ENCODE data around the gene PDE11A.

PDE11A gene

GRCh38 chr2:177592945-177593344 is 479.6 kb downstream of the PDE11A start:
- Histone ChIP-seq H3K27me3 (ENCODE audit: insufficient read depth, low read length, poor library complexity) (no peaks in the 10 kb centered on the region), H3K4me3 (ENCODE audit: low read depth in 1 of 2, low read length in 2 of 2) (no peak overlapping the region), H3K9me3 (ENCODE audit: insufficient read depth, low read length, severe bottlenecking) (no peaks in the 10 kb centered on the region), H3K79me2 (ENCODE audit: insufficient read depth, low read length) (no peaks in the 10 kb centered on the region), H3K4me2 (ENCODE audit: insufficient read depth, low read length) (no peak overlapping the region), H3K27ac (ENCODE audit: low read length) (no peak overlapping the region), H3K36me3 (ENCODE audit: insufficient read depth, low read length) (no peaks in the 10 kb centered on the region), H2AFZ (ENCODE audit: low read depth, low read length) (no peak overlapping the region), H4K20me1 (ENCODE audit: insufficient read depth, low read length) (no peaks in the 10 kb centered on the region), H3K4me1 (ENCODE audit: insufficient read depth, low read length) (no peaks in the 10 kb centered on the region), H3K9ac (ENCODE audit: low read depth, low read length) (no peak overlapping the region)
- no peak for TF ChIP-seq EZH2 (IDR thresholded peaks at IDR 0.05; ENCODE audit: borderline replicate concordance, low read depth, low read length, severe bottlenecking)
- no peak for TF ChIP-seq CTCF (IDR thresholded peaks at IDR 0.05; ENCODE audit: borderline replicate concordance, extremely low read depth, low read length, poor library complexity, severe bottlenecking)
- DNase-seq, result no peak
- ATAC-seq (ENCODE audit: insufficient read depth, low read depth), result no peak

- H3K4me1 ChIP-seq (ENCODE audit: insufficient read depth, low read length), result no peaks in the 10 kb centered on the region
- no peaks in the 10 kb centered on the region for H3K36me3 ChIP-seq (ENCODE audit: insufficient read depth, low read length)
- no peak for DNase-seq
- no peak overlapping the region for H2AFZ ChIP-seq (ENCODE audit: low read depth, low read length)
- H3K79me2 ChIP-seq (ENCODE audit: insufficient read depth, low read length), result no peaks in the 10 kb centered on the region
- H3K4me2 ChIP-seq (ENCODE audit: insufficient read depth, low read length), result no peak overlapping the region
- TF ChIP-seq CTCF (IDR thresholded peaks at IDR 0.05; ENCODE audit: borderline replicate concordance, extremely low read depth, low read length, poor library complexity, severe bottlenecking) (no peak), EZH2 (IDR thresholded peaks at IDR 0.05; ENCODE audit: borderline replicate concordance, low read depth, low read length, severe bottlenecking) (no peak)
- no peak for ATAC-seq (ENCODE audit: insufficient read depth, low read depth)
- H3K9ac ChIP-seq (ENCODE audit: low read depth, low read length), result no peak overlapping the region
- no peaks in the 10 kb centered on the region for H4K20me1 ChIP-seq (ENCODE audit: insufficient read depth, low read length)
- no peaks in the 10 kb centered on the region for H3K9me3 ChIP-seq (ENCODE audit: insufficient read depth, low read length, severe bottlenecking)
- no peaks in the 10 kb centered on the region for H3K27me3 ChIP-seq (ENCODE audit: insufficient read depth, low read length, poor library complexity)
- no peak overlapping the region for H3K4me3 ChIP-seq (ENCODE audit: low read depth in 1 of 2, low read length in 2 of 2)
- H3K27ac ChIP-seq (ENCODE audit: low read length), result no peak overlapping the region
Observed at GRCh38 chr2:177592397-177592796, 480.2 kb downstream of the PDE11A start.

- H3K9ac ChIP-seq (ENCODE audit: low read depth, low read length), result no peak overlapping the region
- no peaks in the 10 kb centered on the region for H3K4me1 ChIP-seq (ENCODE audit: insufficient read depth, low read length)
- no peak for DNase-seq
- H3K27me3 ChIP-seq (ENCODE audit: insufficient read depth, low read length, poor library complexity), result no peaks in the 10 kb centered on the region
- no peak for ATAC-seq (ENCODE audit: insufficient read depth, low read depth)
- TF ChIP-seq CTCF (IDR thresholded peaks at IDR 0.05; ENCODE audit: borderline replicate concordance, extremely low read depth, low read length, poor library complexity, severe bottlenecking) (no peak), EZH2 (IDR thresholded peaks at IDR 0.05; ENCODE audit: borderline replicate concordance, low read depth, low read length, severe bottlenecking) (no peak)
- no peak overlapping the region for H3K27ac ChIP-seq (ENCODE audit: low read length)
- no peaks in the 10 kb centered on the region for H3K36me3 ChIP-seq (ENCODE audit: insufficient read depth, low read length)
- no peak overlapping the region for H3K4me3 ChIP-seq (ENCODE audit: low read depth in 1 of 2, low read length in 2 of 2)
- no peaks in the 10 kb centered on the region for H3K79me2 ChIP-seq (ENCODE audit: insufficient read depth, low read length)
- no peaks in the 10 kb centered on the region for H4K20me1 ChIP-seq (ENCODE audit: insufficient read depth, low read length)
- H3K4me2 ChIP-seq (ENCODE audit: insufficient read depth, low read length), result no peak overlapping the region
- H3K9me3 ChIP-seq (ENCODE audit: insufficient read depth, low read length, severe bottlenecking), result no peaks in the 10 kb centered on the region
- H2AFZ ChIP-seq (ENCODE audit: low read depth, low read length), result no peak overlapping the region
Observed at GRCh38 chr2:177589186-177589585, 483.4 kb downstream of the PDE11A start.

- no peaks in the 10 kb centered on the region for H4K20me1 ChIP-seq (ENCODE audit: insufficient read depth, low read length)
- H3K27ac ChIP-seq (ENCODE audit: low read length), result no peak overlapping the region
- DNase-seq, result no peak
- no peaks in the 10 kb centered on the region for H3K9me3 ChIP-seq (ENCODE audit: insufficient read depth, low read length, severe bottlenecking)
- no peak overlapping the region for H2AFZ ChIP-seq (ENCODE audit: low read depth, low read length)
- no peaks in the 10 kb centered on the region for H3K79me2 ChIP-seq (ENCODE audit: insufficient read depth, low read length)
- no peaks in the 10 kb centered on the region for H3K4me1 ChIP-seq (ENCODE audit: insufficient read depth, low read length)
- H3K4me2 ChIP-seq (ENCODE audit: insufficient read depth, low read length), result no peak overlapping the region
- no peaks in the 10 kb centered on the region for H3K27me3 ChIP-seq (ENCODE audit: insufficient read depth, low read length, poor library complexity)
- TF ChIP-seq CTCF (IDR thresholded peaks at IDR 0.05; ENCODE audit: borderline replicate concordance, extremely low read depth, low read length, poor library complexity, severe bottlenecking) (no peak), EZH2 (IDR thresholded peaks at IDR 0.05; ENCODE audit: borderline replicate concordance, low read depth, low read length, severe bottlenecking) (no peak)
- ATAC-seq (ENCODE audit: insufficient read depth, low read depth), result no peak
- H3K9ac ChIP-seq (ENCODE audit: low read depth, low read length), result no peak overlapping the region
- H3K36me3 ChIP-seq (ENCODE audit: insufficient read depth, low read length), result no peaks in the 10 kb centered on the region
- no peak overlapping the region for H3K4me3 ChIP-seq (ENCODE audit: low read depth in 1 of 2, low read length in 2 of 2)
Observed at GRCh38 chr2:177588671-177589070, 483.9 kb downstream of the PDE11A start.

All from DND-41 (cell line).